ENCODE data around the gene KCNQ1. TPM values are rescaled to one million over a fixed set of nuclear protein-coding genes. Genes with fewer than 3 reads are reported as not detected.

KCNQ1 gene
- total RNA-seq, 1 experiment from 2014 or later = 9.2 TPM

GRCh38 chr11:2453436-2453835, 8.6 kb downstream of the KCNQ1 start:
- BruUV-seq (replicated peaks) = no TSS peak
- CTCF ChIA-PET = no interaction called here
- intact Hi-C loops (cut with micrococcal nuclease; ENCODE audit: unreplicated experiment) = no loop called here

GRCh38 chr11:2458321-2458720, 13.5 kb downstream of the KCNQ1 start:
- CTCF ChIA-PET = no interaction called here
- Mint-ChIP-seq H3K27me3 (ENCODE audit: unreplicated experiment) (no peaks in the 10 kb centered on the region), H3K9me3 (ENCODE audit: low read depth, unreplicated experiment) (no peaks in the 10 kb centered on the region), H3K36me3 (ENCODE audit: insufficient read depth, unreplicated experiment) (no peaks in the 10 kb centered on the region), H3K27ac (ENCODE audit: unreplicated experiment) (no peak overlapping the region), H3K4me1 (ENCODE audit: low read depth, unreplicated experiment) (peaks cover 5% of the 10 kb centered on the region), H3K4me3 (ENCODE audit: low read depth, unreplicated experiment) (no peak overlapping the region)
- BruUV-seq (replicated peaks) = no TSS peak
- DNase-seq = no peak
- intact Hi-C loops (cut with micrococcal nuclease; ENCODE audit: unreplicated experiment) = no loop called here
- no peak for TF ChIP-seq CTCF (IDR thresholded peaks at IDR 0.05; ENCODE audit: unreplicated experiment)

More at GRCh38 chr11:2453436-2453835, 8.6 kb downstream of the KCNQ1 start:
- Mint-ChIP-seq H3K9me3 (ENCODE audit: low read depth, unreplicated experiment) (no peaks in the 10 kb centered on the region), H3K36me3 (ENCODE audit: insufficient read depth, unreplicated experiment) (no peaks in the 10 kb centered on the region), H3K27ac (ENCODE audit: unreplicated experiment) (no peak overlapping the region), H3K4me3 (ENCODE audit: low read depth, unreplicated experiment) (no peak overlapping the region), H3K4me1 (ENCODE audit: low read depth, unreplicated experiment) (no peaks in the 10 kb centered on the region), H3K27me3 (ENCODE audit: unreplicated experiment) (peaks cover 7% of the 10 kb centered on the region)
- TF ChIP-seq CTCF (IDR thresholded peaks at IDR 0.05; ENCODE audit: unreplicated experiment) = no peak
- DNase-seq = no peak

- no peaks in the 10 kb centered on the region for H3K9me3 Mint-ChIP-seq (ENCODE audit: low read depth, unreplicated experiment)
- no TSS peak for BruUV-seq (replicated peaks)
- H3K4me1 Mint-ChIP-seq (ENCODE audit: low read depth, unreplicated experiment) = peaks cover 12% of the 10 kb centered on the region
- no peak overlapping the region for H3K4me3 Mint-ChIP-seq (ENCODE audit: low read depth, unreplicated experiment)
- TF ChIP-seq CTCF (IDR thresholded peaks at IDR 0.05; ENCODE audit: unreplicated experiment) = no peak
- H3K27ac Mint-ChIP-seq (ENCODE audit: unreplicated experiment) = no peak overlapping the region
- intact Hi-C loops (cut with micrococcal nuclease; ENCODE audit: unreplicated experiment) = no loop called here
- no peak for DNase-seq
- CTCF ChIA-PET = no interaction called here
- H3K27me3 Mint-ChIP-seq (ENCODE audit: unreplicated experiment) = no peaks in the 10 kb centered on the region
- no peaks in the 10 kb centered on the region for H3K36me3 Mint-ChIP-seq (ENCODE audit: insufficient read depth, unreplicated experiment)
Observed at GRCh38 chr11:2459016-2459725, 14.4 kb downstream of the KCNQ1 start.

DNA sequence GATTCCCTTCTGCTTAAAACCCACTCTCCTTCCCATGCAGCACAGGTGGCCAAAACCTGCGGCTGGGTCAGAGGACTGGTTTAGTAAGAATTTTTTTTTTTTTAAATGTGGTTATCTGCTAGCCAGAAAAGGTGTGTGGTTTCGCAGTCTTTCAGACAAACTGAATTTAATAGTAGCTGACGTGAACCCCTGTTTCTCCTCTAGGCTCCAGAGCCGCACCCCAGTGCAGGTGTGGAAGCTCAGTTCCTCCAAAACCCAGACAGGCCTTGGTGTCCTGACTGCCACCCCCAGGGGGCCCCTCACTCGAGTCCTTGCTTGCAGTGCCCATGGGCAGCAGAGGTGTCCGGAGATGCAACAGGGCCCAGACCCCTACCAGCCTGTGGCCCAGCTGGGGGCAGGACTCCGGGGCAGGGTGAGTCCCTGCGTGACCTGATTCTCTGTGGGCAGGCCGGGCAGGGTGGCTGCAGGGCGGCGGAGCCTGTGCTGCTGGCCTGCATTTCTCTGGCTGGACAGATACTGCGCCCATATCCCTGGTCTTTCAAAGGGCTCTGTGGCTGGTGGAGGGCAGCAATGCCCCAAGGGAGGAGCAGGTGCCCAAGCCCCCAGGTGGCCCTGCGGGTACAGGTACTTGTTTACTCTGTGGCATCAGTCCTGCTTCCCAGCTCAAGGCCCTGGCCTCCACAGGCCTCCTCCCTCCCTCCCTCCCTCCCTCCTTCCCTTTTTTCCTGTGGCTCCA, 15.2 kb downstream of the KCNQ1 start:
- Mint-ChIP-seq H3K9me3 (ENCODE audit: low read depth, unreplicated experiment) (no peaks in the 10 kb centered on the region), H3K4me3 (ENCODE audit: low read depth, unreplicated experiment) (no peak overlapping the region), H3K4me1 (ENCODE audit: low read depth, unreplicated experiment) (peaks cover 12% of the 10 kb centered on the region), H3K27ac (ENCODE audit: unreplicated experiment) (no peak overlapping the region), H3K36me3 (ENCODE audit: insufficient read depth, unreplicated experiment) (no peaks in the 10 kb centered on the region), H3K27me3 (ENCODE audit: unreplicated experiment) (no peaks in the 10 kb centered on the region)
- TF ChIP-seq CTCF (IDR thresholded peaks at IDR 0.05; ENCODE audit: unreplicated experiment) = no peak
- CTCF ChIA-PET = interaction anchor here (0.7 kb wide), 1 partner anchor 187 kb away, joined by 3 read pairs; no protein-coding TSS in a partner anchor
- DNase-seq = no peak
- intact Hi-C loops (cut with micrococcal nuclease; ENCODE audit: unreplicated experiment) = no loop called here
- no TSS peak for BruUV-seq (replicated peaks)

Data from Calu3 (cell line).